ENCODE data around the gene SNRPA. TPM values are rescaled to one million over a fixed set of nuclear protein-coding genes. Genes with fewer than 3 reads are reported as not detected.
A peak's percentile ranks its signal among the peaks of the same experiment; 100 is the strongest.
"Not testable (repeated sequence)": the region's sequence is repeated elsewhere in the genome, so short reads cannot be mapped to it uniquely, and the experiment has no call there.

SNRPA gene
- total and polyA plus RNA-seq, 2 donors, result 58.4 to 60.9 TPM

DNA sequence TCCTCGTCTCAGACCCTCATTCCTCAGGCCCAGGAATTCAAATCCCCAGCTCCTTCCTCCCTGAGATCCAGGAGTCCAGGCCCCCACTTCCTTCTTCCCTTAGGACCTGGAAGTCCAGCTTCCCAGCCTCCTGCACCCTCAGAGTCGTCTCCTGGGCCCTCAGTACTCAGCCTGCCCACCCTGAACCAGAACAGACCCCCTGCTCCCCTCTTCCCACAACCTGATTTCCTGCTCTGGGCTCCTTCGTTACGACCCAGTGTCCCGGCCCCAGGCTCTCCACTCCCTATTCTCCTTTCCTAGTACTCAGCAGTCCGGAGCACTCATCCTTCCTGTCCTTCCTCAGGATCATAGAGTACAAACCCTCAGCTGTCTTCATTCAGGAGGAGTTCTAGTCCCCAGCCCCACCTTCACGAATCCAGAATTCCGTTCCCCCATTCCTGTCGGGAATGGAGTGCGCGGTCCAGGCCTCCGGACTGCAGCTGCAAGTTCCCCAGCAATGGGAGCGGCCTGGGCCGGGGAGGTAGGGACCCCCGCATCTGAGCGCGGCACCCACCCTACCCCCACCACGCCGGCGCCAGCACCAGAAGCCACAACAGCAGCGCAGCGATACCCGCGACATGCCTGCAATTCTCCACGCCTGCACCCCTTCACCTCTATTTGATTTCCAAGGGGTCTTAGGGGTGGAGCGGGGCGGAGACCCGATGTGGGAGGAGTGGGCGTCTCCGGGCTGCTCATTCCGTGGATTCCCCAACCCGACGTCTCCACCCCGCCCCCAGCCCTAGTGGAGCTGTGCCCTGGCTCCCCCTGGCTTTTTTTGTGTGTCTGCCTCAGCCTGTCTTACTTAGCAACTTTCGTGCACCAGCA, 60.7 kb downstream of the SNRPA start:
- WGBS, result 2% methylated on average over 35 of the region's 35 CpGs
- peaks cover 15 to 55% of the 10 kb centered on the region in 2 donors for H3K27me3 ChIP-seq (ENCODE audit: control insufficient read depth in 2 of 2, insufficient read depth in 1 of 2, low read length in 1 of 2)
- H3K9me3 ChIP-seq (ENCODE audit: control insufficient read depth in 2 of 2, insufficient read depth in 1 of 2, low read length in 1 of 2), result no peaks in the 10 kb centered on the region
- H3K27ac ChIP-seq (ENCODE audit: low read depth in 1 of 2, low read length in 1 of 2), result no peak overlapping the region
- H3K4me1 ChIP-seq (ENCODE audit: control insufficient read depth in 2 of 2, insufficient read depth in 2 of 2, low read length in 2 of 2), result peaks cover 9 to 27% of the 10 kb centered on the region in 2 donors
- DNase-seq (ENCODE audit: low read depth in 6 of 9, low spot score in 9 of 9), result peak in 1 of 9 donors; percentile 41
- peak overlapping the region; percentile 29 to 41 for H3K4me3 ChIP-seq (ENCODE audit: low read length in 2 of 2)
- peaks cover 23 to 31% of the 10 kb centered on the region in 2 donors for H3K36me3 ChIP-seq (ENCODE audit: control insufficient read depth in 2 of 2, insufficient read depth in 2 of 2, low read length in 1 of 2)

DNA sequence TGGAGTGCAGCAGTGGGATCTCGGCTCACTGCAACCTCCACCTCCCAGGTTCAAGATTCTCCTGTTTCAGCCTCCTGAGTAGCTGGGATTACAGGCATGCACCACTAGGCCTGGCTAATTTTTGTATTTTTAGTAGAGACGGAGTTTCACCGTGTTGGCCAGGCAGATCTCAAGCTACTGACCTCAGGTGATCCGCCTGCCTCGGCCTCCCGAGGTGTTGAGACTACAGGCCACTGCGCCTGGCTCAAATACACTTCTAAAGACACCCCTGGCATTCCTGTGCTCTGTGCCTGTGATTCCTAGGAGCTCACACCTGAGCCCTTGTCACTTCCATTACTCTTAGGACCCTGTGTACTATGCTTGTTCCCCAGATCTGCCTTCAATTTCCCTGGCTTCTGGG, 61.6 kb downstream of the SNRPA start:
- not testable (repeated sequence) for DNase-seq (ENCODE audit: low read depth in 6 of 9, low spot score in 9 of 9); H3K9me3 ChIP-seq (ENCODE audit: control insufficient read depth in 2 of 2, insufficient read depth in 1 of 2, low read length in 1 of 2); H3K27ac ChIP-seq (ENCODE audit: low read depth in 1 of 2, low read length in 1 of 2); H3K4me3 ChIP-seq (ENCODE audit: low read length in 2 of 2)
- Histone ChIP-seq H3K4me1 (ENCODE audit: control insufficient read depth in 2 of 2, insufficient read depth in 2 of 2, low read length in 2 of 2) (peaks cover 5 to 18% of the 10 kb centered on the region in 2 donors), H3K36me3 (ENCODE audit: control insufficient read depth in 2 of 2, insufficient read depth in 2 of 2, low read length in 1 of 2) (peaks cover 18 to 24% of the 10 kb centered on the region in 2 donors), H3K27me3 (ENCODE audit: control insufficient read depth in 2 of 2, insufficient read depth in 1 of 2, low read length in 1 of 2) (peaks cover 15 to 55% of the 10 kb centered on the region in 2 donors)
- WGBS, result 89% methylated on average over 7 of the region's 7 CpGs

GRCh38 chr19:40813182-40813581, 62.2 kb downstream of the SNRPA start:
- Histone ChIP-seq H3K4me1 (ENCODE audit: control insufficient read depth in 2 of 2, insufficient read depth in 2 of 2, low read length in 2 of 2) (peaks cover 5 to 18% of the 10 kb centered on the region in 2 donors), H3K4me3 (ENCODE audit: low read length in 2 of 2) (no peak overlapping the region), H3K27me3 (ENCODE audit: control insufficient read depth in 2 of 2, insufficient read depth in 1 of 2, low read length in 1 of 2) (peaks cover 15 to 55% of the 10 kb centered on the region in 2 donors), H3K27ac (ENCODE audit: low read depth in 1 of 2, low read length in 1 of 2) (no peak overlapping the region), H3K9me3 (ENCODE audit: control insufficient read depth in 2 of 2, insufficient read depth in 1 of 2, low read length in 1 of 2) (no peaks in the 10 kb centered on the region), H3K36me3 (ENCODE audit: control insufficient read depth in 2 of 2, insufficient read depth in 2 of 2, low read length in 1 of 2) (peaks cover 12 to 18% of the 10 kb centered on the region in 2 donors)
- WGBS, result 79% methylated on average over 4 of the region's 4 CpGs
- no peak for DNase-seq (ENCODE audit: low read depth in 6 of 9, low spot score in 9 of 9)

Other genes with a start within 250 kb of the SNRPA start
- 33.1 TPM for gene SHKBP1, start 174.3 kb upstream of the SNRPA start, total RNA-seq
- gene SHKBP1, start 174.3 kb upstream of the SNRPA start, polyA plus RNA-seq, result 117 TPM
- 6.0 TPM for gene LTBP4, start 149.8 kb upstream of the SNRPA start, total RNA-seq
- gene LTBP4, start 149.8 kb upstream of the SNRPA start, polyA plus RNA-seq, result 35.6 TPM
- gene NUMBL, start 60.6 kb upstream of the SNRPA start, total RNA-seq, result 2.0 TPM
- 15.3 TPM for gene NUMBL, start 60.6 kb upstream of the SNRPA start, polyA plus RNA-seq
- 21.6 TPM for gene COQ8B, start 34.3 kb upstream of the SNRPA start, total RNA-seq
- 40.1 TPM for gene COQ8B, start 34.3 kb upstream of the SNRPA start, polyA plus RNA-seq
- gene ITPKC, start 34.1 kb upstream of the SNRPA start, total RNA-seq, result 6.7 TPM
- gene ITPKC, start 34.1 kb upstream of the SNRPA start, polyA plus RNA-seq, result 35.5 TPM
- 1.1 TPM for gene ACTMAP, start 726 bp upstream of the SNRPA start, total RNA-seq
- gene ACTMAP, start 726 bp upstream of the SNRPA start, polyA plus RNA-seq, result 7.4 TPM
- gene MIA, start 24.3 kb downstream of the SNRPA start, total RNA-seq, result 3.8 TPM
- gene MIA, start 24.3 kb downstream of the SNRPA start, polyA plus RNA-seq, result 38.7 TPM
- gene RAB4B, start 27.0 kb downstream of the SNRPA start, total RNA-seq, result 24.2 TPM
- gene RAB4B, start 27.0 kb downstream of the SNRPA start, polyA plus RNA-seq, result 86.7 TPM
- gene EGLN2, start 48.0 kb downstream of the SNRPA start, total RNA-seq, result 80.0 TPM
- gene EGLN2, start 48.0 kb downstream of the SNRPA start, polyA plus RNA-seq, result 90.3 TPM
- 0.09 TPM for gene CYP2A6, start 99.2 kb downstream of the SNRPA start, total RNA-seq
- 0.16 TPM for gene CYP2A6, start 99.2 kb downstream of the SNRPA start, polyA plus RNA-seq
- gene CYP2A7, start 131.0 kb downstream of the SNRPA start, total RNA-seq, result not detected
- gene CYP2A7, start 131.0 kb downstream of the SNRPA start, polyA plus RNA-seq, result 0.21 TPM
- not detected for gene CYP2B6, start 240.1 kb downstream of the SNRPA start, total RNA-seq
- gene CYP2B6, start 240.1 kb downstream of the SNRPA start, polyA plus RNA-seq, result 0.02 TPM